DND-41 (cell line): ENCODE measurements around the gene NRARP.
A peak's percentile ranks its signal among the peaks of the same experiment; 100 is the strongest.

Experiments used
- ATAC-seq: fragments of 200-7000 bp; cut with Tn5 transposase; 3 replicates; pipeline ENCODE4 v1.9.1; 2021; ENCODE audit warnings: low read depth; ENCODE audit not compliant: insufficient read depth
- DNase-seq: peaks from one replicate; pipeline ENCODE4 v3.0.0-alpha.2; 2020
- H2AFZ ChIP-seq: 2 replicates; pipeline ENCODE4 v1.6.0; 2012; ENCODE audit warnings: low read depth, low read length
- H3K27ac ChIP-seq: 2 replicates; pipeline ENCODE4 v1.5.1; 2012; ENCODE audit warnings: low read length, inconsistent platforms
- H3K27me3 ChIP-seq: fragments of 200-600 bp; sonication (generic); 2 replicates; pipeline ENCODE4 v1.6.0; 2012; ENCODE audit warnings: low read length, mild to moderate bottlenecking, inconsistent platforms; ENCODE audit not compliant: insufficient read depth, poor library complexity
- H3K36me3 ChIP-seq: 2 replicates; pipeline ENCODE4 v1.5.1; 2012; ENCODE audit warnings: low read length, inconsistent platforms; ENCODE audit not compliant: insufficient read depth
- H3K4me1 ChIP-seq: 2 replicates; pipeline ENCODE4 v1.5.1; 2012; ENCODE audit warnings: mild to moderate bottlenecking, low read length; ENCODE audit not compliant: insufficient read depth
- H3K4me2 ChIP-seq: 2 replicates; pipeline ENCODE4 v1.6.0; 2012; ENCODE audit warnings: mild to moderate bottlenecking, moderate library complexity, low read length, inconsistent platforms; ENCODE audit not compliant: insufficient read depth
- H3K4me3 ChIP-seq, 2 experiments: fragments of 200-600 bp in 1 of 2; shearing (Covaris generic) in 1 of 2; 2 replicates each; pipeline ENCODE4 v1.5.1; 2012 to 2016; ENCODE audit warnings: inconsistent platforms in 2 of 2, low read length in 2 of 2, mild to moderate bottlenecking in 2 of 2, low read depth in 1 of 2, moderate library complexity in 1 of 2
- H3K79me2 ChIP-seq: 2 replicates; pipeline ENCODE4 v1.6.0; 2012; ENCODE audit warnings: low read length, inconsistent platforms; ENCODE audit not compliant: insufficient read depth
- H3K9ac ChIP-seq: 2 replicates; pipeline ENCODE4 v1.6.0; 2012; ENCODE audit warnings: low read depth, mild to moderate bottlenecking, inconsistent platforms, low read length, moderate library complexity
- H3K9me3 ChIP-seq: 2 replicates; pipeline ENCODE4 v1.5.1; 2012; ENCODE audit warnings: low read length, moderate library complexity, mild to moderate bottlenecking, inconsistent platforms; ENCODE audit not compliant: insufficient read depth, severe bottlenecking
- H4K20me1 ChIP-seq: 2 replicates; pipeline ENCODE4 v1.6.0; 2012; ENCODE audit warnings: low read length; ENCODE audit not compliant: insufficient read depth
- CTCF ChIP-seq: IDR thresholded peaks from 2 replicates; pipeline ENCODE4 v1.5.1; 2012; ENCODE audit warnings: borderline replicate concordance, low read length, moderate library complexity, mild to moderate bottlenecking; ENCODE audit not compliant: poor library complexity, severe bottlenecking; ENCODE audit errors: extremely low read depth
- EZH2 ChIP-seq: IDR thresholded peaks from 3 replicates; pipeline ENCODE4 v1.6.1; 2012; ENCODE audit warnings: borderline replicate concordance, low read depth, mild to moderate bottlenecking, moderate library complexity, low read length, inconsistent platforms; ENCODE audit not compliant: severe bottlenecking

Gene NRARP

GRCh38 chr9:137253717-137254623 lies 48.1 kb downstream of the NRARP start:
- H3K4me3 ChIP-seq: peak overlapping the region; percentile 51 to 91
- peak overlapping the region; percentile 94 for H3K4me2 ChIP-seq
- peak overlapping the region; percentile 73; the same call in 1 of the 2 replicates for H3K27ac ChIP-seq
- peaks cover 35% of the 10 kb centered on the region for H3K79me2 ChIP-seq
- no peak; the same call in 2 of the 3 replicates for ATAC-seq
- no peak for DNase-seq
- H3K27me3 ChIP-seq: no peaks in the 10 kb centered on the region
- H3K9ac ChIP-seq: peak overlapping the region; percentile 91
- peaks cover 31% of the 10 kb centered on the region for H3K4me1 ChIP-seq
- peaks cover 24% of the 10 kb centered on the region for H3K36me3 ChIP-seq
- peak overlapping the region; percentile 90 for H2AFZ ChIP-seq
- H3K9me3 ChIP-seq: no peaks in the 10 kb centered on the region
- peaks cover 14% of the 10 kb centered on the region for H4K20me1 ChIP-seq
- TF ChIP-seq EZH2 (no peak), CTCF (no peak)

GRCh38 chr9:137252555-137253506 lies 49.2 kb downstream of the NRARP start:
- peaks cover 28% of the 10 kb centered on the region for H3K79me2 ChIP-seq
- peaks cover 31% of the 10 kb centered on the region for H3K4me1 ChIP-seq
- no peak for TF ChIP-seq EZH2
- no peak for TF ChIP-seq CTCF
- H3K27ac ChIP-seq: no peak overlapping the region
- no peaks in the 10 kb centered on the region for H3K9me3 ChIP-seq
- H3K4me2 ChIP-seq: 0 out of 2 replicates have a peak overlapping the region, but pooled peaks have one; percentile 94
- H4K20me1 ChIP-seq: peaks cover 14% of the 10 kb centered on the region
- H2AFZ ChIP-seq: no peak overlapping the region
- DNase-seq (no peak), ATAC-seq (no peak)
- H3K9ac ChIP-seq: peak overlapping the region; percentile 91; the same call in 1 of the 2 replicates
- H3K4me3 ChIP-seq: no peak overlapping the region
- H3K36me3 ChIP-seq: peaks cover 17% of the 10 kb centered on the region
- no peaks in the 10 kb centered on the region for H3K27me3 ChIP-seq

GRCh38 chr9:137251490-137252268 lies 50.4 kb downstream of the NRARP start:
- no peak for DNase-seq
- Histone ChIP-seq H3K36me3 (peaks cover 12% of the 10 kb centered on the region), H4K20me1 (peaks cover 11% of the 10 kb centered on the region), H3K9ac (no peak overlapping the region), H3K4me2 (no peak overlapping the region), H3K27ac (no peak overlapping the region), H3K9me3 (no peaks in the 10 kb centered on the region), H3K4me1 (peaks cover 26% of the 10 kb centered on the region), H2AFZ (no peak overlapping the region), H3K4me3 (no peak overlapping the region), H3K79me2 (peaks cover 21% of the 10 kb centered on the region), H3K27me3 (no peaks in the 10 kb centered on the region)
- no peak for ATAC-seq
- TF ChIP-seq CTCF: no peak
- TF ChIP-seq EZH2: no peak
